HG02852 (cell line): ENCODE results near the gene SLCO4C1.
"Not testable (repeated sequence)": the region's sequence is repeated elsewhere in the genome, so short reads cannot be mapped to it uniquely, and the experiment has no call there.

Experiments
- ATAC-seq: cut with Tn5 transposase; IDR thresholded peaks from one replicate; pipeline ENCODE4 v1.9.1; 2021; ENCODE audit warnings: mild to moderate bottlenecking, moderate library complexity; ENCODE audit not compliant: unreplicated experiment

Gene SLCO4C1, protein sequence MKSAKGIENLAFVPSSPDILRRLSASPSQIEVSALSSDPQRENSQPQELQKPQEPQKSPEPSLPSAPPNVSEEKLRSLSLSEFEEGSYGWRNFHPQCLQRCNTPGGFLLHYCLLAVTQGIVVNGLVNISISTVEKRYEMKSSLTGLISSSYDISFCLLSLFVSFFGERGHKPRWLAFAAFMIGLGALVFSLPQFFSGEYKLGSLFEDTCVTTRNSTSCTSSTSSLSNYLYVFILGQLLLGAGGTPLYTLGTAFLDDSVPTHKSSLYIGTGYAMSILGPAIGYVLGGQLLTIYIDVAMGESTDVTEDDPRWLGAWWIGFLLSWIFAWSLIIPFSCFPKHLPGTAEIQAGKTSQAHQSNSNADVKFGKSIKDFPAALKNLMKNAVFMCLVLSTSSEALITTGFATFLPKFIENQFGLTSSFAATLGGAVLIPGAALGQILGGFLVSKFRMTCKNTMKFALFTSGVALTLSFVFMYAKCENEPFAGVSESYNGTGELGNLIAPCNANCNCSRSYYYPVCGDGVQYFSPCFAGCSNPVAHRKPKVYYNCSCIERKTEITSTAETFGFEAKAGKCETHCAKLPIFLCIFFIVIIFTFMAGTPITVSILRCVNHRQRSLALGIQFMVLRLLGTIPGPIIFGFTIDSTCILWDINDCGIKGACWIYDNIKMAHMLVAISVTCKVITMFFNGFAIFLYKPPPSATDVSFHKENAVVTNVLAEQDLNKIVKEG

GRCh38 chr5:102296178-102296817, at the start of gene SLCO4C1:
SLCO4C1 (minus strand) TSS chr5:102296284; CDS start chr5:102296262, 22 bp downstream.
- ATAC-seq: peak; percentile 97

- ATAC-seq: no peak
These were observed 45.7 kb upstream of the SLCO4C1 start for GRCh38 chr5:102341681-102342288.

- no peak for ATAC-seq
These were observed 28.6 kb upstream of the SLCO4C1 start for GRCh38 chr5:102324714-102325113.

DNA sequence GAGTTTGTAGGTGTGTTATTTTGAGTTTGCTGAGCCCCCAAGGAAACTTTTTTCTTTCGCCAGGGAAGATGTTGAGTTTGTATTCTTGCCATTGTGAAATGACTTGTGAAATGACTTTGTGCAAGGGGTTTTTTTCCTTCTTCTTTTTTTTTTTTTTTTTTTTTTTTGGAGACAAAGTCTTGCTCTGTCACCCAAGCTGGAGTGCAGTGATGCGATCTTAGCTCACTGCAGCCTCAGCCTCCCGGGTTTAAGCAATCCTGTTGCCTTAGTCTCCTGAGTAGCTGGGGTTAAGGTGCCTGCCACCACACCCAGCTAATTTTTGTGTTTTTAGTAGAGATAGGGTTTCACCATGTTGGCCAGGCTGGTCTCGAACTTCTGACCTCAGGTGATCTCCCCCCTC, 22.7 kb upstream of the SLCO4C1 start:
- ATAC-seq: not testable (repeated sequence)

DNA sequence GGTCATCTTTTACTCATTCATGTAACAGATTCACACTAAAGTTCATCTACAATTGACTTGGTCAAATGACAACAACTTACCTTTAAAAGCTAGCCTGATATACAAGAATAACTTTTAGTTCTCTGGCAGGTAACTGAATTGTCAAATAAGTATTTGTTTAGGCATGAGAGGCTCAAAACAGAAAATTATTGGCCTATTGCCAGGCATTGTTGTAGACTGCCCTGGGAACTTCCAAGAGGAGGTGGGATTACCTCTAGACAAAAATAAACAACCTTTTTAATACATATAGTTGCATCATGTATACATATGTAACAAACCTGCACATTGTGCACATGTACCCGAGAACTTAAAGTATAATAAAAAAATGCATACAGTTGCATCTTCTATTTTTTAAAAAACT, 18.2 kb upstream of the SLCO4C1 start:
- ATAC-seq: no peak

GRCh38 chr5:102313912-102314311, 17.8 kb upstream of the SLCO4C1 start:
- ATAC-seq: no peak

DNA sequence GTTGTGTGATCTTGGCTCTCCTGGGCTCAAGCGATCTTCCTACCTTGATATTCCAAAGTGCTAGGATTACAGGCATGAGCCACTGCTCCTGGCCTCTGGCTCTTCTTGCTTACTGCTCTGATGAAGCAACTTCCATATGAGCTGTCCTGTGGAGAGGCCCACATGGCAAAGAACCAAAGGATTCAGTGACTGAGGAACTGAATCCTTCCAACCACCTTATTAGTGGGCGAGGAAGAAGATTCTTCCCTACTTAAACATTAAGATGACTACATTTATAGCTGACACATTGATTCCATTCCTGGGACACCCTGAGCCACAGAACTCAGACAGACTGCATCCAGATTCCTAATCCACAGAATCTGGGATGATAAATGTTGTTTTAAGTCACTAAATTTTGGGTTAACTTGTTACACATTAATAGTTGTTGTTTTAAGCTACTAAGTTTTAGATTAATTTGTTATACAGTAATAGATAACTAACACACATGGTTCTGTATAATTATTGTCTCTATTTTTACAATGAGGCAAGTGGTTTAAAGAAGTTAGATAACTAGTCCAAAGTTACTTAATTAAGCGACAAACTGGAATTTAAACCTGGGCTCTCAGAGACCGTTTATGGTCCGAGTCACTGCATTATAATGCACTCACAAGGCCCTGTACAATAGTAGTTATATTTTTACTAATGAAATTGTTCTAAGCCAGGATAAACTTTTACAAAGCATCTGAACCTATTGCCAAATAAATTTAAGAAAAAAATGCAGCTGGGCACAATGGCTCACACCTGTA, 16.7 kb upstream of the SLCO4C1 start:
- no peak for ATAC-seq

- ATAC-seq: no peak
These were observed 13.5 kb upstream of the SLCO4C1 start for GRCh38 chr5:102309586-102309985.

GRCh38 chr5:102307232-102307631, 11.1 kb upstream of the SLCO4C1 start:
- peak; percentile 61 for ATAC-seq

DNA sequence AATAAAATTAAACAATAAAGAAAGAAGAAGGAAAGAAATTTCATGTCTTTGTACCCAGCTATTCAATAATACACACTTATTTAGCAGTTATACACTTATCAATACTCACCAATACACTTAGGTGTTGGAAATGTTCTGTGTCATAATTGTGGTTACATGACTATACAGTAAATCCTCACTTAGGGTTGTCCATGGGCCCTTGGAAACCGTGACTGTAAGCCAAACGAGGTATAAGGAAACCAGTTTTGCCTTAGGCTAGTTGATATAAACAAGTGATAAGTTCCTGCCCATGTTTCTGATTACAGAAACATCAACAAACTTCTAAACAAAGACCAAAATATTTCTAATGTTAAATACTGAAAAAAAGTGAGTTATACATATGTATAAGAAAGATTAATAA, 10.0 kb upstream of the SLCO4C1 start:
- ATAC-seq: no peak

GRCh38 chr5:102295534-102296177, 428 bp downstream of the SLCO4C1 start:
- ATAC-seq: peak; percentile 6

GRCh38 chr5:102294886-102295395, 1.1 kb downstream of the SLCO4C1 start:
- no peak for ATAC-seq

DNA sequence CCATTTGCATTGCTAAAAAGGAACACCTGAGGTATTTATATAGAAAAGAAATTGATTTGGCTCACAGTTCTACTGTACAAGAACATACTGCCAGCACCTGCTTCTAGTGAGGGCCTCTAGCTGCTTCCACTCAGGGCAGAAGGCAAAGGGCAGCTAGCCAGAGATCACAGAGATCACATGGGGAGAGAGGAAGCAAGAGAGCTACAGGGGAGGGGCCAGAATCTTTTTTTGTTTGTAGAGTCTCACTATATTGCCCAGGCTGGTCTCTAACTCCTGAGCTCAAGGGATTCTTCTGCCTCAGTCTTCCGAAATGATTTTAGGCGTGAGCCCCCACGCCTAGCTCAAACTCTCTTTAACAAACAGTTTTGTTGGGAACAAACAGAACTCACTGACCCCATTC, 6.1 kb downstream of the SLCO4C1 start:
- ATAC-seq: no peak

DNA sequence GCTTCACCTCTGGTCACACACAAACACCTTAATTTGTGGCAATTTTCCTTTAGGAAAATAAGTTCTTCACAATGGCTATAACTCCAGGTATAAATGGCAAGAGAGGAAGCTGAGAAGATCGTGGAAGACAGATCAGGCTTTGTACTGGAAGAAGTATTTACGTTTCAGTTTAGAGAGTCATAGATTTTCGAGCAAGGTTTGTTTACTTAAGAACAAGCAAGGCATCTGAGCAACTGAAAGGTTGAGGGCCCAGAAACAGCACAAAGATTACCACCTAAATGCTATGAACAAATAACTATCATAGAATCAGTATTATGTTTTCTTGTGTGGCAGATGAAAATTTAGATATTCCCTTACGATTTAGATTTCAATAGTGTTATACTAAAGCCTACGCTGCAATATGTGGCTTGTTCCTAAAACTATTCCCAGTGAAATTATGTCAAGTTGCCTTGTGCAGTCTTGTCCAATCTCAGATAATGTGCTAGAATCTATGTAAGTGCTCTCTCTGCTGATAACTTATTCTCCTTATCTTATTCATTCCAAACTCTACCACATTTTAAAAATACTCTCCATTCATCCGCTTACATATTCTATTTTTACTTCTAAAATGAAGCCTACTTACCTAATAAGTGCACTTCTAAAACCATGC, 6.7 kb downstream of the SLCO4C1 start:
- no peak for ATAC-seq

DNA sequence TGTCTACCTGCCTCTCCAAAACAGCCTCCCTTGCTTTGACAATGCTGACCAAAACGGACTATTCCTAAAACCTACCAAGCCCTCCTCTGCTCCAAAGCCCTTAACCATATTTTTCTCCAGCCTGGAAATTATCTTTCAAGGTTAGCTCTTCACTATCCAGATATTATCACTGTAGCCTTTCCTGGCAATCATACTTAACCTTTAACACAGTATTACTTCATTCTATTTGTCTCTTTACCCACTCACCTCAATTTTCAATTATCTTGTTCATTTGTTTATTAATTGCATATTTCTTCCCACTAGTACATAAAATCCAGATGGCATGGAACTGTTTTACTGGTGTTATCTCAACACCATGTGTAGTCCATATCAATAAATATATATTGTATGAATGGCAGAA, 7.5 kb downstream of the SLCO4C1 start:
- ATAC-seq: no peak

DNA sequence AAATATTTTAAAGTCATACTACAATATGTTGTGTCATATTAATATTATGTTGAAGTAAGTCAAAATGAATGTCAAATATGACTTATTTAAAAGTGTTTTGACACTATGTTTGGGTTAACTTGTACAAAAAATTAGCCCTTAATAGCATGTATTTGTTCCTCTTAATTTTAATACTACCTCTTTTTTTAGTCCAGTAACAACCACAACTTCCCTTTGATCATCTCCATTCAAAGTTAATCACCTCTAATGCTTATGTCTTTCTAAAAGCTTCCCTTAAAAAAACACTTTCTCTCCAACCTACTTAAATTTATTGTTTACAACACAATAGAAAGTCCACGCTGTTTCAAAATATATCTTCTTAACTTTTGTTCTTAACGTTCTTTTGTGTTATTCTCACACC, 9.6 kb downstream of the SLCO4C1 start:
- no peak for ATAC-seq

DNA sequence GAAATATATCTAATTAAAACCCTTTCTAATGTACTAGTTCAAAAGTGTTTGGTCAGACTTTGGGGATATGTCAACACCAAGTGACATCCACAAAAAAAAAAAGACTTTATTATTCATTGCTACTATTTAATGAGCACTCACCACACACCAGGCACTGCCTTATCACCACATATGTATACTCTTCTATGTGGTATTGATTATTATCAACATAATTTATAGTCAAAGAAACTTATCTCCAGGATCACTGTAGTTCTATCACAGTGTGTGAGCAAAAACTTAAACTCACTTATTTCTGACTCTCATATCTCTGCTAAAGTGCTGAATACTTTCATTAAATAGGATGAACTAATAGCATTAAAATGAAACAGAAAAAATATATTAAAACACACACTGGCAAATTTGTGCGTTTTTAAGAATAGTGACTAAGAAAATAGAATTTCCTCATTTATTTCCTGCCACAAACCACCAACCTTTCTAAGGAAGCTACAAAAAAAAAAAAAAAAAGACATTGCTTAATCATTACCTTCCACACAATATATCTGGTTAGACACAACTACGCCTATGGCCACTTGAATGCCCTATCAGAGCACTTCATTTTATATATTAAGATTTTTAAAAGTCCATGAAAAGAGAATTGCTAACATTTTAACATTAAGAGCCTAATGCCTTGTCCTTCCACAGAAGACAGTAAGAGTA, 12.8 kb downstream of the SLCO4C1 start:
- ATAC-seq: no peak

DNA sequence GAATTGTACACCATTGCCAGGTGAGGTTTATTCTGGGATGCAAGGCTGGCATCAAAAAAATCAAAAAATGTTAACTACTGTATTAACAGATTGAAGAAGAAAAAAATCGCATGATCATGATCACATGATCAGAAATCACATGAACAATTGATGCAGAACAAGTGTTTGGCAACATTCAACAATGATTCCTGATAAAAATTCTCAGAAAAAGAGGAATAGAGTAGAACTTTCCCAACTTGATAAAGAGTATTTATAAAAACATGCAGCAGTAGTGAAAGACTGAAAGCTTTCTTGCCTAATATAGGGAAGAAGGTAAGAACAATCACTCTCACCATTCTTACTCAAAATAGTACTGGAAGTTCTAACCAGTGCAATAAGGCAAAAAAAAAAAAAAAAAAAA, 16.4 kb downstream of the SLCO4C1 start:
- no peak for ATAC-seq

- ATAC-seq: no peak
These were observed 17.9 kb downstream of the SLCO4C1 start for GRCh38 chr5:102278231-102278630.
